Transverse colon (tissue), 4 donors: Measurements from ENCODE around the gene SLC39A11. TPM values are rescaled to one million over a fixed set of nuclear protein-coding genes. Genes with fewer than 3 reads are reported as not detected.

Experiments used
- DNase-seq: peaks from one replicate; pipeline ENCODE4 v3.0.0-alpha.2; 2019
- H3K27ac ChIP-seq, 4 donors: fragments of 200-600 bp; sonication (generic); 2 replicates each; pipeline ENCODE4 v1.5.1; 2016 to 2018; ENCODE audit warnings: inconsistent platforms in 4 of 4
- H3K27me3 ChIP-seq: fragments of 200-600 bp; sonication (generic); 2 replicates; pipeline ENCODE4 v1.5.1; 2017; ENCODE audit warnings: inconsistent platforms
- H3K36me3 ChIP-seq, 4 donors: fragments of 200-600 bp; sonication (generic); 2 replicates each; pipeline ENCODE4 v1.5.1; 2017 to 2019; ENCODE audit warnings: inconsistent platforms in 4 of 4
- H3K4me1 ChIP-seq, 4 donors: fragments of 200-600 bp; sonication (generic); 2 replicates each; pipeline ENCODE4 v1.5.1; 2017 to 2020; ENCODE audit warnings: inconsistent platforms in 4 of 4
- H3K4me3 ChIP-seq, 4 donors: fragments of 200-600 bp; sonication (generic); 1 replicate in 1 of 4; 2 replicates in 3 of 4; pipeline versions ENCODE4 v1.5.1 to v1.6.1; 2017 to 2019; ENCODE audit warnings: inconsistent platforms in 4 of 4
- H3K9me3 ChIP-seq, 2 donors: fragments of 200-600 bp; sonication (generic); 2 replicates each; pipeline ENCODE4 v1.5.1; 2017 to 2019; ENCODE audit warnings: inconsistent platforms in 2 of 2
- EP300 ChIP-seq: sonication (generic); formaldehyde crosslinking; IDR thresholded peaks from one replicate; pipeline ENCODE4 v1.6.1; 2017; ENCODE audit warnings: antibody characterized with exemption, low read depth
- POLR2A ChIP-seq: fragments of 450-650 bp; IDR thresholded peaks from one replicate; pipeline ENCODE4 v1.6.1; 2016; ENCODE audit warnings: antibody characterized with exemption, mild to moderate bottlenecking, moderate library complexity
- POLR2AphosphoS5 ChIP-seq, 3 donors: sonication (generic); formaldehyde crosslinking; IDR thresholded peaks; one replicate each; pipeline ENCODE4 v1.6.1; 2016; ENCODE audit warnings: antibody characterized with exemption in 3 of 3
- WGBS, 2 donors: methylation state at CpG; one replicate each; pipeline ENCODE4 v1.1.5; 2018; ENCODE audit warnings: low coverage in 1 of 2; 5-methylcytosine and 5-hydroxymethylcytosine counted together
- in situ Hi-C, 4 donors: fragments of 200-750 bp; cut with MboI; loops; one replicate each; pipeline versions ENCODE4 v1.15.0 to v1.15.1; 2017; ENCODE audit warnings: low sequenced_read_pairs in 3 of 4, low pct_ligation_motif_present in 1 of 4, low pct_unique_long_range_greater_than_20kb in 1 of 4
- intact Hi-C: fragments of 100-400 bp; cut with DNase I; formaldehyde crosslinking; loops from one replicate; pipeline ENCODE4 v1.15.1; 2023; ENCODE audit warnings: low total_unique reads
- total RNA-seq, 4 donors: library from RNA; depleted of rRNA; stranded (reverse); fragments of >200 nt; gene quantifications; one replicate each; pipeline ENCODE4 v1.1.0, GENCODE V29; 2016
- TF ChIP-seq, protein P1 (sequence below), 5 experiments: fragments of 200-600 bp in 3 of 5; fragments of 450-650 bp in 2 of 5; sonication (generic) in 3 of 5; IDR thresholded peaks; 1 replicate in 2 of 5; 2 replicates in 3 of 5; pipeline ENCODE4 v1.5.1; 2016 to 2017; ENCODE audit warnings: antibody characterized with exemption in 5 of 5, inconsistent platforms in 3 of 5, mild to moderate bottlenecking in 2 of 5, moderate library complexity in 1 of 5

SLC39A11 gene
- total RNA-seq, 4 donors from 2014 or later: 20.7 to 49.7 (median 33.3) TPM

GRCh38 chr17:72863526-72864211 is 228.8 kb downstream of the SLC39A11 start:
- TF ChIP-seq EP300: no peak
- intact Hi-C loops (no loop called here), in situ Hi-C loops (no loop called here)

GRCh38 chr17:72862276-72862999 is 230.1 kb downstream of the SLC39A11 start:
- Histone ChIP-seq H3K36me3 (no peaks in the 10 kb centered on the region), H3K27ac (no peak overlapping the region), H3K4me3 (no peak overlapping the region), H3K27me3 (no peaks in the 10 kb centered on the region), H3K9me3 (no peaks in the 10 kb centered on the region), H3K4me1 (no peaks in the 10 kb centered on the region)
- intact Hi-C loops: no loop called here
- in situ Hi-C loops: no loop called here
- DNase-seq: no peak
- TF ChIP-seq POLR2AphosphoS5 (IDR thresholded peaks at IDR 0.05) (no peak), POLR2A (no peak), EP300 (no peak)
- TF ChIP-seq, protein P1, sequence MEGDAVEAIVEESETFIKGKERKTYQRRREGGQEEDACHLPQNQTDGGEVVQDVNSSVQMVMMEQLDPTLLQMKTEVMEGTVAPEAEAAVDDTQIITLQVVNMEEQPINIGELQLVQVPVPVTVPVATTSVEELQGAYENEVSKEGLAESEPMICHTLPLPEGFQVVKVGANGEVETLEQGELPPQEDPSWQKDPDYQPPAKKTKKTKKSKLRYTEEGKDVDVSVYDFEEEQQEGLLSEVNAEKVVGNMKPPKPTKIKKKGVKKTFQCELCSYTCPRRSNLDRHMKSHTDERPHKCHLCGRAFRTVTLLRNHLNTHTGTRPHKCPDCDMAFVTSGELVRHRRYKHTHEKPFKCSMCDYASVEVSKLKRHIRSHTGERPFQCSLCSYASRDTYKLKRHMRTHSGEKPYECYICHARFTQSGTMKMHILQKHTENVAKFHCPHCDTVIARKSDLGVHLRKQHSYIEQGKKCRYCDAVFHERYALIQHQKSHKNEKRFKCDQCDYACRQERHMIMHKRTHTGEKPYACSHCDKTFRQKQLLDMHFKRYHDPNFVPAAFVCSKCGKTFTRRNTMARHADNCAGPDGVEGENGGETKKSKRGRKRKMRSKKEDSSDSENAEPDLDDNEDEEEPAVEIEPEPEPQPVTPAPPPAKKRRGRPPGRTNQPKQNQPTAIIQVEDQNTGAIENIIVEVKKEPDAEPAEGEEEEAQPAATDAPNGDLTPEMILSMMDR (IDR thresholded peaks at IDR 0.05): no peak
- WGBS, 2 donors: 71 to 72% methylated on average over 7 of the region's 7 CpGs

More at GRCh38 chr17:72863526-72864211, 228.8 kb downstream of the SLC39A11 start:
- Histone ChIP-seq H3K27me3 (no peaks in the 10 kb centered on the region), H3K4me1 (no peaks in the 10 kb centered on the region), H3K27ac (no peak overlapping the region), H3K36me3 (no peaks in the 10 kb centered on the region), H3K9me3 (no peaks in the 10 kb centered on the region), H3K4me3 (no peak overlapping the region)
- DNase-seq: no peak
- 78 to 86% methylated on average over 6 to 11 of the region's 11 CpGs for WGBS, 2 donors

- no peaks in the 10 kb centered on the region for H3K9me3 ChIP-seq
- H3K27me3 ChIP-seq: no peaks in the 10 kb centered on the region
- intact Hi-C loops: no loop called here
- no peak for TF ChIP-seq POLR2A
- TF ChIP-seq, protein P1 (IDR thresholded peaks at IDR 0.05): no peak
- TF ChIP-seq POLR2AphosphoS5 (IDR thresholded peaks at IDR 0.05): no peak
- TF ChIP-seq EP300: no peak
- no peaks in the 10 kb centered on the region for H3K36me3 ChIP-seq
- H3K4me3 ChIP-seq: no peak overlapping the region
- in situ Hi-C loops: no loop called here
- no peaks in the 10 kb centered on the region for H3K4me1 ChIP-seq
- DNase-seq: no peak
- H3K27ac ChIP-seq: no peak overlapping the region
Observed at GRCh38 chr17:72861811-72862210, 230.7 kb downstream of the SLC39A11 start.

DNA sequence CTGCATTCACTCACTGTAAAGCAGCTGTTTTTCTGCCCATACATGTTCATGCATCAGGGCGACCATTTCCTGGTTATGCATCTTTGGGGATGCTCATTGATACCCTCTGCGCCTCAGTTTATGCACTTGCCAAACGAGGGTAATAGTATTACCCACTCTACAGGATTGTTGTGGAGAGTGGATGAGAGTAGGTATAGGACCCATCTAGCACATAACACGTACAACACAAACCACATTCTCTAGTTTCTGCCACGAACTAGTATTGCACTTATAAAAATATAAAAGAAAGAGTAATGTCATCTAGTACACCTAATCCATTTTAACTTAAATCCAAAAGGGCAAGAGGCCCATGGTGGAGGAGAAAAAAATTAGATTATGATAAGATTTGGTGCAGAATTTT is 231.7 kb downstream of the SLC39A11 start:
- in situ Hi-C loops: no loop called here
- no peak overlapping the region for H3K4me3 ChIP-seq
- no peak overlapping the region for H3K27ac ChIP-seq
- intact Hi-C loops: no loop called here
- TF ChIP-seq EP300: no peak
- TF ChIP-seq POLR2AphosphoS5 (IDR thresholded peaks at IDR 0.05): no peak
- no peak for TF ChIP-seq POLR2A
- TF ChIP-seq, protein P1 (IDR thresholded peaks at IDR 0.05): no peak
- no peaks in the 10 kb centered on the region for H3K36me3 ChIP-seq
- 82 to 90% methylated on average over 3 to 5 of the region's 5 CpGs for WGBS, 2 donors
- no peaks in the 10 kb centered on the region for H3K9me3 ChIP-seq
- no peaks in the 10 kb centered on the region for H3K4me1 ChIP-seq
- H3K27me3 ChIP-seq: no peaks in the 10 kb centered on the region
- no peak for DNase-seq
